GM19438 (cell line): Measurements from ENCODE around the gene GPR62.

Experiments used
- ATAC-seq: cut with Tn5 transposase; IDR thresholded peaks from one replicate; pipeline ENCODE4 v1.9.1; 2021; ENCODE audit warnings: low read depth; ENCODE audit not compliant: unreplicated experiment

The GPR62 gene

GRCh38 chr3:51954105-51954504 is 1.1 kb upstream of the GPR62 start:
- no peak for ATAC-seq

- ATAC-seq, result no peak
These were observed 468 bp upstream of the GPR62 start for GRCh38 chr3:51954713-51955112.

GRCh38 chr3:51955893-51956770 is 951 bp downstream of the GPR62 start:
- ATAC-seq, result no peak

- ATAC-seq, result no peak
These were observed 2.5 kb downstream of the GPR62 start for GRCh38 chr3:51957520-51958205.

GRCh38 chr3:51958603-51959521 is 3.7 kb downstream of the GPR62 start:
- no peak for ATAC-seq

- ATAC-seq, result no peak
These were observed 4.5 kb downstream of the GPR62 start for GRCh38 chr3:51959651-51960050.

GRCh38 chr3:51960386-51960785 is 5.2 kb downstream of the GPR62 start:
- ATAC-seq, result no peak

GRCh38 chr3:51961011-51961410 is 5.8 kb downstream of the GPR62 start:
- ATAC-seq, result no peak

- no peak for ATAC-seq
These were observed 6.7 kb downstream of the GPR62 start for GRCh38 chr3:51961602-51962569.

GRCh38 chr3:51962854-51963530 is 7.8 kb downstream of the GPR62 start:
- no peak for ATAC-seq

GRCh38 chr3:51963951-51964451 is 8.8 kb downstream of the GPR62 start:
- ATAC-seq, result no peak

- no peak for ATAC-seq
These were observed 9.3 kb downstream of the GPR62 start for GRCh38 chr3:51964521-51964920.

- ATAC-seq, result no peak
These were observed 10.8 kb downstream of the GPR62 start for GRCh38 chr3:51966016-51966415.

- ATAC-seq, result no peak
These were observed 11.3 kb downstream of the GPR62 start for GRCh38 chr3:51966486-51966885.

- ATAC-seq, result peak; percentile 31
These were observed 11.8 kb downstream of the GPR62 start for GRCh38 chr3:51966922-51967383.

GRCh38 chr3:51967384-51968169 is 12.4 kb downstream of the GPR62 start, which contains the start of gene PCBP4:
PCBP4 (minus strand) TSS chr3:51967454; CDS start chr3:51961240, 6,214 bp downstream.
- peak; percentile 56 for ATAC-seq

- ATAC-seq, result no peak
These were observed 13.1 kb downstream of the GPR62 start for GRCh38 chr3:51968170-51968775.
